GM19240 (cell line): ENCODE data around the gene EMILIN2.
"Not testable (repeated sequence)": the region's sequence is repeated elsewhere in the genome, so short reads cannot be mapped to it uniquely, and the experiment has no call there.

Experiments used
- DNase-seq: peaks from one replicate; pipeline ENCODE4 v3.0.0; 2011; ENCODE audit warnings: low spot score; ENCODE audit not compliant: insufficient read length

Gene EMILIN2

GRCh38 chr18:2914185-2914880, 67.5 kb downstream of the EMILIN2 start:
- DNase-seq: no peak

- DNase-seq: no peak
These were observed 68.1 kb downstream of the EMILIN2 start for GRCh38 chr18:2914881-2915240.

GRCh38 chr18:2915486-2915885, 68.7 kb downstream of the EMILIN2 start:
- not testable (repeated sequence) for DNase-seq

- DNase-seq: no peak
These were observed 69.4 kb downstream of the EMILIN2 start for GRCh38 chr18:2916184-2916583.

GRCh38 chr18:2917259-2918047, 70.6 kb downstream of the EMILIN2 start:
- no peak for DNase-seq

- no peak for DNase-seq
These were observed 72.2 kb downstream of the EMILIN2 start for GRCh38 chr18:2918761-2919550.

GRCh38 chr18:2919600-2919999, 72.8 kb downstream of the EMILIN2 start:
- DNase-seq: no peak

- DNase-seq: no peak
These were observed 73.2 kb downstream of the EMILIN2 start for GRCh38 chr18:2920027-2920426.

GRCh38 chr18:2920546-2921343, 73.9 kb downstream of the EMILIN2 start:
- no peak for DNase-seq

GRCh38 chr18:2921778-2922177, 75.0 kb downstream of the EMILIN2 start:
- DNase-seq: no peak

GRCh38 chr18:2923464-2923863, 76.7 kb downstream of the EMILIN2 start:
- DNase-seq: no peak

GRCh38 chr18:2924920-2925319, 78.1 kb downstream of the EMILIN2 start:
- no peak for DNase-seq

- DNase-seq: no peak
These were observed 79.7 kb downstream of the EMILIN2 start for GRCh38 chr18:2926528-2926927.

GRCh38 chr18:2927745-2928144, 80.9 kb downstream of the EMILIN2 start:
- no peak for DNase-seq

- DNase-seq: no peak
These were observed 85.7 kb downstream of the EMILIN2 start for GRCh38 chr18:2932247-2933181.

GRCh38 chr18:2933995-2934394, 87.2 kb downstream of the EMILIN2 start:
- no peak for DNase-seq

- DNase-seq: no peak
These were observed 88.8 kb downstream of the EMILIN2 start for GRCh38 chr18:2935438-2936192.

- no peak for DNase-seq
These were observed 92.5 kb downstream of the EMILIN2 start for GRCh38 chr18:2939317-2939716.

GRCh38 chr18:2948038-2948437, 101.2 kb downstream of the EMILIN2 start:
- DNase-seq: no peak
